Kidney epithelial cell (primary cell): ENCODE measurements around the gene CPNE2. TPM values are rescaled to one million over a fixed set of nuclear protein-coding genes. Genes with fewer than 3 reads are reported as not detected.
"Not testable (repeated sequence)": the region's sequence is repeated elsewhere in the genome, so short reads cannot be mapped to it uniquely, and the experiment has no call there.

Experiments
- DNase-seq: peaks from one replicate; pipeline ENCODE4 v3.0.0-alpha.2; 2010; ENCODE audit warnings: low read depth
- H3K27me3 ChIP-seq: 2 replicates; pipeline ENCODE4 v1.6.0; 2011; ENCODE audit warnings: low read length; ENCODE audit not compliant: control insufficient read depth, insufficient read depth
- H3K36me3 ChIP-seq: 2 replicates; pipeline ENCODE4 v1.5.1; 2011; ENCODE audit warnings: low read length; ENCODE audit not compliant: control insufficient read depth, insufficient read depth
- H3K4me3 ChIP-seq: 2 replicates; pipeline ENCODE4 v1.5.1; 2011; ENCODE audit warnings: low read depth, mild to moderate bottlenecking, control low read depth, low read length
- CTCF ChIP-seq: IDR thresholded peaks from 2 replicates; pipeline ENCODE4 v1.5.1; 2011; ENCODE audit warnings: mild to moderate bottlenecking, moderate library complexity, low read length, control low read depth, inconsistent platforms; ENCODE audit not compliant: insufficient read depth, poor library complexity, severe bottlenecking
- total RNA-seq: library from RNA; depleted of rRNA; stranded (reverse); fragments of >200 nt; gene quantifications from 2 replicates; pipeline ENCODE4 v1.2.3, GENCODE V29; 2015

Gene CPNE2
- total RNA-seq, 1 donor from 2014 or later: 24.3 TPM

- TF ChIP-seq CTCF: no peak
- Histone ChIP-seq H3K4me3 (no peak overlapping the region), H3K36me3 (no peaks in the 10 kb centered on the region), H3K27me3 (no peaks in the 10 kb centered on the region)
- DNase-seq: no peak
Observed at GRCh38 chr16:57058291-57058861, 34.0 kb upstream of the CPNE2 start.

- no peaks in the 10 kb centered on the region for H3K27me3 ChIP-seq
- no peak for TF ChIP-seq CTCF
- H3K4me3 ChIP-seq: no peak overlapping the region
- H3K36me3 ChIP-seq: no peaks in the 10 kb centered on the region
- no peak for DNase-seq
Observed at GRCh38 chr16:57060323-57061083, 31.9 kb upstream of the CPNE2 start.

- DNase-seq: no peak
- no peaks in the 10 kb centered on the region for H3K27me3 ChIP-seq
- H3K4me3 ChIP-seq: no peak overlapping the region
- no peaks in the 10 kb centered on the region for H3K36me3 ChIP-seq
- TF ChIP-seq CTCF: no peak
Observed at GRCh38 chr16:57061084-57061905, 31.1 kb upstream of the CPNE2 start.

- no peak overlapping the region for H3K4me3 ChIP-seq
- DNase-seq: no peak
- TF ChIP-seq CTCF: no peak
Observed at GRCh38 chr16:57062329-57062728, 30.1 kb upstream of the CPNE2 start.

GRCh38 chr16:57063189-57063588 lies 29.2 kb upstream of the CPNE2 start:
- H3K27me3 ChIP-seq, H3K4me3 ChIP-seq, DNase-seq, H3K36me3 ChIP-seq: not testable (repeated sequence)

More at GRCh38 chr16:57062329-57062728, 30.1 kb upstream of the CPNE2 start:
- H3K36me3 ChIP-seq: no peaks in the 10 kb centered on the region
- H3K27me3 ChIP-seq: no peaks in the 10 kb centered on the region

- H3K4me3 ChIP-seq: no peak overlapping the region
- no peaks in the 10 kb centered on the region for H3K36me3 ChIP-seq
- TF ChIP-seq CTCF: no peak
- no peaks in the 10 kb centered on the region for H3K27me3 ChIP-seq
- DNase-seq: no peak
Observed at GRCh38 chr16:57064995-57065394, 27.4 kb upstream of the CPNE2 start.
